Activated naive CD8-positive, alpha-beta T cell treated with anti-CD3 and anti-CD28 coated beads for 36 hours (primary cell): ENCODE results near the gene BRCA2. TPM values are rescaled to one million over a fixed set of nuclear protein-coding genes. Genes with fewer than 3 reads are reported as not detected.

Experiments
- DNase-seq: peaks from one replicate; pipeline ENCODE4 v3.0.0; 2021
- H3K27ac Mint-ChIP-seq: one replicate; pipeline ENCODE4 v1.8.0; 2022; ENCODE audit warnings: mild to moderate bottlenecking, moderate library complexity, mixed read lengths
- H3K27me3 Mint-ChIP-seq: one replicate; pipeline ENCODE4 v1.8.0; 2022; ENCODE audit warnings: mild to moderate bottlenecking, mixed read lengths
- H3K36me3 Mint-ChIP-seq: one replicate; pipeline ENCODE4 v1.8.0; 2021; ENCODE audit warnings: mild to moderate bottlenecking, mixed read lengths
- H3K4me1 Mint-ChIP-seq: one replicate; pipeline ENCODE4 v1.8.0; 2021; ENCODE audit warnings: mixed read lengths
- H3K4me3 Mint-ChIP-seq: one replicate; pipeline ENCODE4 v1.8.0; 2022; ENCODE audit warnings: mild to moderate bottlenecking, moderate library complexity, mixed read lengths
- H3K9me3 Mint-ChIP-seq: one replicate; pipeline ENCODE4 v1.8.0; 2022; ENCODE audit warnings: mixed read lengths
- total RNA-seq, 2 experiments: library from RNA; stranded (reverse); gene quantifications; one replicate each; pipeline ENCODE4 v1.2.3, GENCODE V29; 2021

The BRCA2 gene
- 10 to 100 TPM; 27.9 to 29.9 TPM for total RNA-seq

GRCh38 chr13:32315238-32316027, at the start of gene BRCA2, which contains the start of gene ZAR1L:
TSS of gene BRCA2 (plus strand) at chr13:32315508. CDS start at chr13:32316461, 953 bp downstream.
TSS of gene ZAR1L (minus strand) at chr13:32315363. CDS start at chr13:32311925, 3,438 bp downstream.
- Mint-ChIP-seq H3K9me3 (no peaks in the 10 kb centered on the region), H3K4me1 (peaks cover 11% of the 10 kb centered on the region), H3K36me3 (peaks cover 21% of the 10 kb centered on the region), H3K4me3 (peak within 1 kb of the TSS; percentile 89), H3K27me3 (no peaks in the 10 kb centered on the region), H3K27ac (peak within 1 kb of the TSS; percentile 100)
- peak; percentile 91 for DNase-seq

DNA sequence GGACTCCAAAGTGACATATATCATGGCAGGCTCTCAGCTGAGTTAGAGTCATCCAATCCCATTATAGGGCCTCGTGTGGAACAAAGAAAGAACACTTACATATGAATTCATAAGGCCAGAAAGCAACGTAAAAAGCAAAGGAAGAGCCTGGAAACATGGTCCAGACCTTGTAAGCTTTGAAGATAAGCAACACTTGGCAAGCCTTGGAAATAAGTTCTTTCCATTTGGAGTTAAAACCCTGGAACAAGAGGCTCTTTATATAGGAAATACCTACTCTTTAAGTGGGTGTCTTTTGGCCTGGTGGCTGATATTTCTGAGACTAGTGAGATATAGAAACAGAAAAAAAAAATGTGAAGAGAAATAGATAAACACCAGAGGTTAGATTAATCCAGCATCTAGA, 49.6 kb upstream of the BRCA2 start:
- H3K27me3 Mint-ChIP-seq = no peaks in the 10 kb centered on the region
- no peaks in the 10 kb centered on the region for H3K9me3 Mint-ChIP-seq
- no peak overlapping the region for H3K27ac Mint-ChIP-seq
- H3K4me3 Mint-ChIP-seq = no peak overlapping the region
- DNase-seq = no peak
- H3K4me1 Mint-ChIP-seq = peaks cover 4% of the 10 kb centered on the region
- H3K36me3 Mint-ChIP-seq = no peaks in the 10 kb centered on the region

GRCh38 chr13:32266130-32266529, 49.2 kb upstream of the BRCA2 start:
- peaks cover 4% of the 10 kb centered on the region for H3K4me1 Mint-ChIP-seq
- H3K27ac Mint-ChIP-seq = no peak overlapping the region
- H3K4me3 Mint-ChIP-seq = no peak overlapping the region
- H3K36me3 Mint-ChIP-seq = no peaks in the 10 kb centered on the region
- H3K9me3 Mint-ChIP-seq = no peaks in the 10 kb centered on the region
- H3K27me3 Mint-ChIP-seq = no peaks in the 10 kb centered on the region
- no peak for DNase-seq

DNA sequence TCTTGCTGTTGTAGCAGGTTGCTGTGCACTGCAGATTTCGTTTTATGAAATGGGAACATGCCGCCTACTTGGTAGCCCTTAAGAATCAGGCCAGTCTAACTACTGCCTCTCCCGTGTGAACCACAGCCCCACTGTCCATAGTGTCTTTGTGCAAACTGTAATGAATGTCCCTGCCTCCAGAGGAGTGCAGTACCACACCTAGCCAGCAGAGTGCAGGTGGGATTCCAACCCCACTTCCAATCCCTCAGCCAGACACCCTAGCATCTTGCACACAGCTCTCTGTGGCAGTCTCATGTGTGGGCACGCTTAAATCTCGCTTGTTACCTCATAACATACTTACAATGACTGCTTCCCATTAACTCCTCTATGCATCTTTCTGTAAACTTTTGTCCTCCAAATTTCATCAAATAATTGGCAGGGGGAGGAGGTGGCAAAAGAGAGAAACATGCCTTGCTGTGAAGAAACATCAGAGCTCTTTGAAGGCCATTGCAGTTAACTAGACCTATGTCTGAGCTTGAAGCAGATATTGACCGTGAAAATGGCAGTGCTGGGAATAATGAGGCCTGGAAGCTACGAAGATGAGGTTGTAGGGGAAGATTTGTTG, 47.4 kb upstream of the BRCA2 start:
- no peaks in the 10 kb centered on the region for H3K9me3 Mint-ChIP-seq
- H3K36me3 Mint-ChIP-seq = no peaks in the 10 kb centered on the region
- H3K27me3 Mint-ChIP-seq = no peaks in the 10 kb centered on the region
- H3K27ac Mint-ChIP-seq = no peak overlapping the region
- peaks cover 4% of the 10 kb centered on the region for H3K4me1 Mint-ChIP-seq
- peak; percentile 52 for DNase-seq
- no peak overlapping the region for H3K4me3 Mint-ChIP-seq

GRCh38 chr13:32272021-32272683, 43.2 kb upstream of the BRCA2 start:
- Mint-ChIP-seq H3K36me3 (no peaks in the 10 kb centered on the region), H3K27me3 (no peaks in the 10 kb centered on the region), H3K9me3 (no peaks in the 10 kb centered on the region), H3K4me3 (no peak overlapping the region), H3K4me1 (no peaks in the 10 kb centered on the region), H3K27ac (no peak overlapping the region)
- no peak for DNase-seq

GRCh38 chr13:32277839-32278238, 37.5 kb upstream of the BRCA2 start:
- Mint-ChIP-seq H3K27ac (no peak overlapping the region), H3K9me3 (no peaks in the 10 kb centered on the region), H3K36me3 (no peaks in the 10 kb centered on the region), H3K4me1 (peaks cover 2% of the 10 kb centered on the region), H3K4me3 (no peak overlapping the region), H3K27me3 (no peaks in the 10 kb centered on the region)
- no peak for DNase-seq

DNA sequence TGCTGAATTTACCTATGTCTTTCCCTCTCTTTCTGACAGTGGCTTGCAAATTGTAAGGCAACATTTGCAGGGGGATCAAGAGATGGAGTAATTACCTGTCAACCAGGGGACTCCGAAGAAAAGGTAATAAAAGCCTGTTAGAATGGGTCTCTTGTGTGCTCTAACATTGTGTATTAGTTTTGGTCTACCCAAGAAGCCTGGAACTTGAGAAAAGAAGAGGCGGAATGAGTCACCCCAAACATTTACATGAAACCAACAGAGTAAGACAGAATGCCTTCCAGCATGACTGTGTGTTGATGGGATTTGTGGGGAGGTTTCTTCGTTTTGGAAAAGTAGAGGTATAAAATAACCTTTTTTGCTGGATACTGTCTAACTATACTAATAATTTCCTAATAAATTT, 36.9 kb upstream of the BRCA2 start:
- DNase-seq = no peak
- H3K4me3 Mint-ChIP-seq = no peak overlapping the region
- peaks cover 2% of the 10 kb centered on the region for H3K4me1 Mint-ChIP-seq
- H3K36me3 Mint-ChIP-seq = no peaks in the 10 kb centered on the region
- no peaks in the 10 kb centered on the region for H3K9me3 Mint-ChIP-seq
- H3K27me3 Mint-ChIP-seq = no peaks in the 10 kb centered on the region
- no peak overlapping the region for H3K27ac Mint-ChIP-seq

- Mint-ChIP-seq H3K4me1 (peaks cover 2% of the 10 kb centered on the region), H3K9me3 (no peaks in the 10 kb centered on the region), H3K27ac (no peak overlapping the region), H3K4me3 (no peak overlapping the region), H3K36me3 (no peaks in the 10 kb centered on the region), H3K27me3 (peaks cover 3% of the 10 kb centered on the region)
- no peak for DNase-seq
These were observed 34.2 kb upstream of the BRCA2 start for GRCh38 chr13:32281096-32281495.

DNA sequence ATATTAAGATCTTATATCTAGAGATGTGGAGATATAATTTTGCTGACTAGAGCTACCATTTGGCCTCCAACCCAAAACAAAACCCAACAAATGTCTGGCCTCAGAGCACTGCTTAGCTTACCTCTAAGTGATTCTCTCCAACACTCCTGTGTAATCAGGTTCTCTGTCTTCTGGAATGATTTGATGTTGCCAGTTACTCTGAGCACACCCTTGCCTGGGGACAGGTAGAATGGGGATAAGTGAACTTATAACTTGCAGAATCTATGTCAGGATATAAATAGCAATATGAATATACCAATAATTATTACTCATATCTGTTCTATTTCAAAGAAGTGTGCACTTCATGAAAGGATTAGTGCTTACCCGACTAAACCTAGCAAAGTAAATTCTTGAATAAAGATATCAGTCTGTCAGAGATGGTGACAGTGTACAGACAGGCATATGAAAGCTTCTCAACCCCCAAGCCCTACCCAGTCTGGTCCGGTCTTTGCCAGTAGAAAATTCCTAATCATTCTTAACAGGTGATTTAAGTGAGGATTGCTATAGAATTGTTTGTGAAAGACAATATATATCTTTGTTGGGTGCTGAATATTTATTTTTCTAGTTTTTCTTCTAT, 33.1 kb upstream of the BRCA2 start:
- H3K27ac Mint-ChIP-seq = no peak overlapping the region
- H3K4me1 Mint-ChIP-seq = peaks cover 2% of the 10 kb centered on the region
- DNase-seq = no peak
- H3K36me3 Mint-ChIP-seq = no peaks in the 10 kb centered on the region
- H3K27me3 Mint-ChIP-seq = peaks cover 3% of the 10 kb centered on the region
- H3K9me3 Mint-ChIP-seq = no peaks in the 10 kb centered on the region
- H3K4me3 Mint-ChIP-seq = no peak overlapping the region

DNA sequence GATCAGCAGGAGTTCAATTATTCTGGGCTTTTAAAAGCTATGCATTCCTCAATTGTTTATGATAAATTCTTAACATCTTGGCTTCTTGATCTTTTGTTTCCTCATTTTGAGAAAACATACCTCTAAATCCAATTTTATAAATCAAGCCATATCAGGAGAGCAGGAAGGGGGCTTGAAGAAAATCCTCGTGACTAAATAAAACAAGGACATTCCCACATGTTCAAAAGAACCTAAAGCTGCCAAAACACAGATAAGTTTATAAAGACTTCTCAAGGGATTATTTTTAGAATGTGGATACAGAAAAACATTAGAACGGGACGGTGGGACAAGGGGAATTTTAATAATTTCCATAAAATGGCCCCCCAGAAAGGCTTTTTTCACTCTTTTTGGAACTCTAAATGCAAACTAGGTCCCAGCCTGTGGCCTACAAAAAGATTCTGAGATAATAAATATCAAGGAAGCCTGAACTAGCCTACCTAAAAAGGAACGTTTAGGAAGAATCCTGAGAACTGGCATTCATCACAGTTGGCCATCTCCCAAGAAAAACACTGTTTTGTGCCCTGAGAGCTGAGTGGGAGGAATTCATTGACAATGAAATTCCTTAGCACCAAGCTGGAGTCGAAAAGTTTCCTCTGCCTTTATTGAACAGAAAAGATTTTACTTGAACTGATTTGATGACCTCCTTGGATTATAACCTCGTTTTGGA, 30.2 kb upstream of the BRCA2 start:
- no peaks in the 10 kb centered on the region for H3K4me1 Mint-ChIP-seq
- peaks cover 3% of the 10 kb centered on the region for H3K27me3 Mint-ChIP-seq
- H3K4me3 Mint-ChIP-seq = no peak overlapping the region
- no peaks in the 10 kb centered on the region for H3K36me3 Mint-ChIP-seq
- DNase-seq = no peak
- H3K27ac Mint-ChIP-seq = no peak overlapping the region
- no peaks in the 10 kb centered on the region for H3K9me3 Mint-ChIP-seq

DNA sequence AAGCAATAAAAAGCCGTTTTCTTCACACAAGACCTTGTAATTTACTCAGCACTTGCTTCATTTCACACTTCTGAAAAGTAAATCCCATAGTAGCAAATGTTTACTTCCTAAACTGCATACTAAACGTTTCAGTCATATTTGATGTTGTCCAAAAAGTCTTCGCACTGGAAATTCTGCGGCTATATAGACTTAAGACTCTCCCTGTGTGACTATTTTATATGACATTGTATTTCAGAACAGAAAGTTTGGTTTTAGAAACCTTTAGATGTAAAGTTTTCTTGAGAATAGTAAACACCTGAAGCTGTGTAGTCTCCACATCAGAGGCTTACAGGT, 29.7 kb upstream of the BRCA2 start:
- H3K9me3 Mint-ChIP-seq = no peaks in the 10 kb centered on the region
- no peak overlapping the region for H3K4me3 Mint-ChIP-seq
- H3K36me3 Mint-ChIP-seq = no peaks in the 10 kb centered on the region
- DNase-seq = no peak
- no peaks in the 10 kb centered on the region for H3K4me1 Mint-ChIP-seq
- no peak overlapping the region for H3K27ac Mint-ChIP-seq
- peaks cover 3% of the 10 kb centered on the region for H3K27me3 Mint-ChIP-seq

DNA sequence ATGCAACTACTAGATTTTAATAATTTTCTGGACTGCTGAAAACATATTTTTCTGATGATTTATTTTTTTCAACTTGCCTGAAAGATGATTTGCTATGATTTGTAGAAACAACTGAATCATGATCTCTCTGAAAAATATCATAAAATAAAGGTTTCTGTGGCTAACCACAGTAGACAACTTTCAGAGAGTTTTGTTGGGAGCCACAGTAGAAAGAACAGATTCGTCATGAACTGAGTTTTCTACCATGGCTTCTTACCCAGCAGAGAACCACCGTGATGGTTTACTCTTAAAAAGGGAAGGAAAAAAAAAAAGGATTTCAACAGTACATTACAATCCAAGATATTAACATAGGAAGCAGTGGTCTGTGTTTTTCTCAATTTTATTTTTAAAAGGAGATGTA, 18.1 kb upstream of the BRCA2 start:
- peaks cover 12% of the 10 kb centered on the region for H3K4me1 Mint-ChIP-seq
- no peaks in the 10 kb centered on the region for H3K9me3 Mint-ChIP-seq
- H3K27ac Mint-ChIP-seq = no peak overlapping the region
- no peaks in the 10 kb centered on the region for H3K36me3 Mint-ChIP-seq
- peaks cover 24% of the 10 kb centered on the region for H3K27me3 Mint-ChIP-seq
- no peak overlapping the region for H3K4me3 Mint-ChIP-seq
- no peak for DNase-seq

DNA sequence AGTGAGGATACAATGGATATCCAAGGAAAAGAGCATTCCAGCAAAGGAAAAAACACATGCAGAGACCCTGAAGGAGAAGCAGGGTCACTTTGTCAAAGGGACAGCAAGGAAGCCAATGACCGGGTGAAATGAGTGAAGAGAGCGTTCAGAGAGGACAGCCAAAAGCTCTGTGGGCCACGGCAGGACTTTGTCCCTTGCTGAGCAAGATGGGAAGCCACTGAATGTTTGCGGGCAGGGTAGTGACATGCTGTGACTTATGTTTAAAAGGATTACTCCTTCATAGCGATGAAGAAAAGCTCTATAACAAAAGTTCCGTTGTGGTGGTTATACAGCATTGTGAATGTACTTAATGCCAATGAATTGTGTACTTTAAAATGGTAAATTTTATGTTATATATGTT, 16.6 kb upstream of the BRCA2 start:
- no peaks in the 10 kb centered on the region for H3K36me3 Mint-ChIP-seq
- H3K9me3 Mint-ChIP-seq = no peaks in the 10 kb centered on the region
- H3K4me1 Mint-ChIP-seq = peaks cover 12% of the 10 kb centered on the region
- peaks cover 24% of the 10 kb centered on the region for H3K27me3 Mint-ChIP-seq
- H3K27ac Mint-ChIP-seq = no peak overlapping the region
- DNase-seq = no peak
- H3K4me3 Mint-ChIP-seq = no peak overlapping the region

DNA sequence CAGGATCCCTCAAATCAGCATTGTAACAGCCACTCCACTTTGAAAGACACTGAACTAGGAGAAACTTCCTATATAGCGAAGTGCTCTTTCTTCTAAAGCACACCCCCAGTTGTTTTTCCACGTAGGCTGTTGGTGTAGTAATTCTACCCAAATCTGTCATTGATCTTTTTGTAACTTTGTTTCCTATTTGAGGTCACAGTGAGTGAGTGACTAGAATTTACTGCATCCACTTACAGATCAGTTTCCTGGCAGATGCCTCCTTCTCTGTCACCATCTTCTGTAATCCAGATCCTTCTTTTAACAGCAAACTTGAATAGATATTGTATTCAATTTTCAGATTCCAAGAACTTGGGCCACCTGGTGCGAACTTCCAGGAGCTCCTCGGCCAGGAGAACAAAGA, 15.4 kb upstream of the BRCA2 start:
- H3K4me3 Mint-ChIP-seq = no peak overlapping the region
- peaks cover 24% of the 10 kb centered on the region for H3K27me3 Mint-ChIP-seq
- H3K36me3 Mint-ChIP-seq = no peaks in the 10 kb centered on the region
- no peak overlapping the region for H3K27ac Mint-ChIP-seq
- no peak for DNase-seq
- H3K4me1 Mint-ChIP-seq = peaks cover 12% of the 10 kb centered on the region
- no peaks in the 10 kb centered on the region for H3K9me3 Mint-ChIP-seq

DNA sequence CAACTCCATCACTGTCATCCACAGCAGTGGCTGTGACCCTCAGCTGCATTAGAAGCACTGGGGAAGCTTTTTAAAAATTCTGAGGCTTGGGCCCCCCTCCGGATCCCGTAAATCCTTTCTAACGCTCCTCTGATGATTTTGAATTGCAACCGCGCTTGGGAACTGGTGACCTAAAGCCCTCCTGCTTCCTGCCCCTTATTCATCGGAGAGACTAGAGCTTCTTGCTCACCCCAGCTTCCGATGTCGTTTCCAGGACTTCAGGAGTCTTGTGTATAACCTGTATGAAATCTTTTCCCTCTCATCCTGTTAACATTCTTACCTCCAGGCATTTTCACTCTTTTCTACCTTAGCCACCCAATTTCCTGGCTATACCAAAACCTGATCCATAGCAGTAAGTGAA, 14.9 kb upstream of the BRCA2 start:
- Mint-ChIP-seq H3K4me1 (peaks cover 12% of the 10 kb centered on the region), H3K27ac (no peak overlapping the region), H3K4me3 (no peak overlapping the region), H3K27me3 (peaks cover 24% of the 10 kb centered on the region), H3K9me3 (no peaks in the 10 kb centered on the region), H3K36me3 (no peaks in the 10 kb centered on the region)
- DNase-seq = no peak
